Skeletal muscle tissue (tissue), 4 donors: ENCODE results near the gene OLFML1. TPM values are rescaled to one million over a fixed set of nuclear protein-coding genes. Genes with fewer than 3 reads are reported as not detected.
A peak's percentile ranks its signal among the peaks of the same experiment; 100 is the strongest.

Experiments
- H3K27ac ChIP-seq: one replicate; pipeline ENCODE4 v1.7.0; 2013; ENCODE audit warnings: mild to moderate bottlenecking, low read depth, low read length, inconsistent platforms
- H3K27me3 ChIP-seq, 3 donors: one replicate each; pipeline ENCODE4 v1.7.0; 2013; ENCODE audit warnings: low read length in 3 of 3; ENCODE audit not compliant: control insufficient read depth in 3 of 3, insufficient read depth in 3 of 3
- H3K36me3 ChIP-seq, 3 donors: one replicate each; pipeline ENCODE4 v1.7.0; 2013; ENCODE audit warnings: low read length in 3 of 3; ENCODE audit not compliant: control insufficient read depth in 3 of 3, insufficient read depth in 3 of 3
- H3K4me1 ChIP-seq, 3 donors: one replicate each; pipeline ENCODE4 v1.7.0; 2013; ENCODE audit warnings: low read length in 3 of 3, mild to moderate bottlenecking in 3 of 3; ENCODE audit not compliant: control insufficient read depth in 3 of 3, insufficient read depth in 3 of 3
- H3K4me3 ChIP-seq, 3 donors: one replicate each; pipeline ENCODE4 v1.7.0; 2013; ENCODE audit warnings: low read length in 3 of 3
- H3K9ac ChIP-seq, 3 donors: one replicate each; pipeline ENCODE4 v1.7.0; 2013; ENCODE audit warnings: low read length in 3 of 3, mild to moderate bottlenecking in 3 of 3, moderate library complexity in 2 of 3, low read depth in 1 of 3
- H3K9me3 ChIP-seq, 3 donors: one replicate each; pipeline ENCODE4 v1.7.0; 2013; ENCODE audit warnings: low read length in 3 of 3; ENCODE audit not compliant: control insufficient read depth in 3 of 3
- total RNA-seq: library from RNA; depleted of rRNA; stranded (reverse); fragments of >200 nt; gene quantifications from one replicate; pipeline ENCODE4 v1.2.3, GENCODE V29; 2014
- donor health status: Osteomylitis.

Gene OLFML1
- 29.2 TPM for total RNA-seq

DNA sequence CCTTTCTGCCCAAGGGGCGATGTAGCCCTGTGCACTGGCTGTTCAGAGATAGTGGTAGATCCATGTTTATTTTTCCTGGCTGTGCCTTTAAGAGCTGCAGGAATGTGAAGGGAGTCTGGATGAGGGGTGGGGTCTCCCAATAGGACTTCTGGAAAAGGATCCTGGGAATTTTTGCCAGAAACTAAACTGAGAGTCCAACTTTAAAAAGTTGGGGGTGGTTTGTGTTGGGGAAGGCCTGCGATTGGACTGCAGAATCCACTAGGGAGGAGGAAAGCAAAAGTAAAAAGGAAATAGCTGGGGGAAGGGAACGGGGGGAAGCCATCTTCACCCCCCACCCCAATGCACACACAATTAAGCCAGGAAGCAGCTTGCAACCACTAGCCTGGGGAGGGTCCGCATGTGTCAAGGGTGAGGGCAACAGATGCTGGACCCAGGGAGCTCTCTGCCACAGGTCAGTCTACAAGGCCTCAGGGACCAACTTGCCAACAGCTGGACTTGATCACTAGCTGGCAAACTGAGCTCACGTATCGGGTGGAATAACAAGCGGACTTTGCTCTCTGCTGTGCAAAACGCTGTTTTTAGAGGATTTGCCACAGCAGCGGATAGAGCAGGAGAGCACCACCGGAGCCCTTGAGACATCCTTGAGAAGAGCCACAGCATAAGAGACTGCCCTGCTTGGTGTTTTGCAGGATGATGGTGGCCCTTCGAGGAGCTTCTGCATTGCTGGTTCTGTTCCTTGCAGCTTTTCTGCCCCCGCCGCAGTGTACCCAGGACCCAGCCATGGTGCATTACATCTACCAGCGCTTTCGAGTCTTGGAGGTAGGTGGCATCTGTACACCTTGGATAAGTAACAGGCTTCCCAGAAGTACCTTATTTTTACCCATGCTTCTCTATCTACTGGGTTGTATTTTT is at the start of gene OLFML1:
OLFML1 (plus strand) TSS at position 321 of the 912 bp plus-strand sequence; CDS start at position 691, 370 bp downstream.
- Histone ChIP-seq H3K27me3 (no peaks in the 10 kb centered on the region), H3K27ac (no peak within 1 kb of the TSS), H3K4me1 (peaks cover 0 to 3% (median 0%) of the 10 kb centered on the region in 3 donors), H3K36me3 (peaks cover 0 to 2% (median 0%) of the 10 kb centered on the region in 3 donors), H3K9me3 (no peaks in the 10 kb centered on the region), H3K4me3 (peak within 1 kb of the TSS; percentile 55 to 78 (median 71)), H3K9ac (peak within 1 kb of the TSS in 2 of 3 donors; percentile 35 to 65)

- Histone ChIP-seq H3K9ac (no peak overlapping the region), H3K4me3 (no peak overlapping the region), H3K27ac (no peak overlapping the region), H3K9me3 (no peaks in the 10 kb centered on the region), H3K27me3 (no peaks in the 10 kb centered on the region), H3K4me1 (no peaks in the 10 kb centered on the region), H3K36me3 (peaks cover 0 to 2% (median 0%) of the 10 kb centered on the region in 3 donors)
These were observed 49.2 kb upstream of the OLFML1 start for GRCh38 chr11:7436146-7436545.

DNA sequence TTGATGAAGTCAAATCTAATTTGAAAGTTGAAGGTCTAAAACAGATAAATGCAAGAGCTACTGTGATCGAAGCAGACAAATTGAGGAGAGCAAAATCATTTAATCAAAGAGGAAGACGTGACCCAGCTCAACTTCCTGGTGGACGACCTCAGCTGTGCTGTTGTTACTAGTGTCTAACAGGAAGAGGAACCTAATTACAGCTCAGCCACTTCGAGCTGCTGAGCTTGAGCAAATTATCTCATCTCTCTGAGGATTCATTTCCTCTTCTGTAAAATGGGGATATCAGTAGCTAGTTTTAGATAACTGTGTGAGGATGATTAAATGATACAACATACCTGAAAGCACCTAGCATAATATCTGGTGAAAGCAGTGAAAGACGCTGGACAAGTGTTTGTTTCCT is 48.6 kb upstream of the OLFML1 start:
- Histone ChIP-seq H3K27ac (no peak overlapping the region), H3K9ac (no peak overlapping the region), H3K4me3 (no peak overlapping the region), H3K27me3 (no peaks in the 10 kb centered on the region), H3K9me3 (no peaks in the 10 kb centered on the region), H3K36me3 (peaks cover 0 to 2% (median 0%) of the 10 kb centered on the region in 3 donors), H3K4me1 (no peaks in the 10 kb centered on the region)

DNA sequence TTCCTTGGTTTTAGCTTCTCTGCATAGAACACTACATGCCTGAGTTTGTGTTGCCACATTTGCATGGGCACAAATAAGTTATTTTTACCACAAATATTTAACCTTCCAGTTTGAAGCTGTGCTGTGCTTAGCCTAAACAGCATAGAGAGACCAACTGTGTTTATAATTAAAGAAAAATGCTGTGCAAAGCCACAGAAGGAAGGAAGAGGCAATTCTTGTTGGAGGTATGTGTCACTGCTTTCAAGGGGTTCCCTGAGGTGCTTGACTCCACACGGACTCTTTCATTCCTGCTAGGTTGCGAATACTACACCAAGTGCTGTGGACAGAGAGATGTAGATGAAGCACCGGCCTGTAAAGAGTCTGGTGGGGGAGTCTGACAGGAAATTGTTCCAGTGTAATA is 47.6 kb upstream of the OLFML1 start:
- H3K9me3 ChIP-seq, result no peaks in the 10 kb centered on the region
- H3K4me3 ChIP-seq, result no peak overlapping the region
- H3K27ac ChIP-seq, result no peak overlapping the region
- no peaks in the 10 kb centered on the region for H3K27me3 ChIP-seq
- H3K9ac ChIP-seq, result no peak overlapping the region
- H3K4me1 ChIP-seq, result no peaks in the 10 kb centered on the region
- peaks cover 0 to 2% (median 0%) of the 10 kb centered on the region in 3 donors for H3K36me3 ChIP-seq

DNA sequence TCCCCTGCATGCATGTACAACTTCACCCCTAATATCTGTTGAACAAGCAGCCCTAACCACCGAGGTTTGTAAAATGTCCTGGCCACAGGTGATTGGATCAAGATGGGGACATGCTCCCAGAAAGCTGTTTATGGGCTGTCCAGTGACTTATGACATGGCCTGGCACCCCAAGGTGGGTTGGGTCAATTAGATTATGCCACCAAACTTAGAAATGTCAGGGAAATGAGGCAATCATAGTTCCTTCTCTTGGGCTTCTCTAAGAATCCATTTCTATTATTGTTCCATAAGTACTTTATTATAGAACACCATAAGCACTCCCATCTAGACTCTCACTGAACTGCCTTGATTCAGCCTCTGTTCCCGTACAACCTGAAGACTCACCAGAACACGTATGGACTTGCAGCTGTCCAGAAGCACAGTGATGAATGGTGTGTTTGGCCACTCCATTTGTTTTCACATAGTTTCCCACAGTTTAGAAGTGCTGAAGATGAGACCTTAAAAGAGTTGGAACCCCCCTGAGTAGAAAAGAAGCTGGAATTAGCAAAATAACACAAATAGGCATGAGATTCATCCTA is 45.5 kb upstream of the OLFML1 start:
- Histone ChIP-seq H3K4me3 (no peak overlapping the region), H3K27ac (no peak overlapping the region), H3K36me3 (peaks cover 0 to 2% (median 0%) of the 10 kb centered on the region in 3 donors), H3K4me1 (no peaks in the 10 kb centered on the region), H3K9me3 (no peaks in the 10 kb centered on the region), H3K27me3 (no peaks in the 10 kb centered on the region), H3K9ac (no peak overlapping the region)

DNA sequence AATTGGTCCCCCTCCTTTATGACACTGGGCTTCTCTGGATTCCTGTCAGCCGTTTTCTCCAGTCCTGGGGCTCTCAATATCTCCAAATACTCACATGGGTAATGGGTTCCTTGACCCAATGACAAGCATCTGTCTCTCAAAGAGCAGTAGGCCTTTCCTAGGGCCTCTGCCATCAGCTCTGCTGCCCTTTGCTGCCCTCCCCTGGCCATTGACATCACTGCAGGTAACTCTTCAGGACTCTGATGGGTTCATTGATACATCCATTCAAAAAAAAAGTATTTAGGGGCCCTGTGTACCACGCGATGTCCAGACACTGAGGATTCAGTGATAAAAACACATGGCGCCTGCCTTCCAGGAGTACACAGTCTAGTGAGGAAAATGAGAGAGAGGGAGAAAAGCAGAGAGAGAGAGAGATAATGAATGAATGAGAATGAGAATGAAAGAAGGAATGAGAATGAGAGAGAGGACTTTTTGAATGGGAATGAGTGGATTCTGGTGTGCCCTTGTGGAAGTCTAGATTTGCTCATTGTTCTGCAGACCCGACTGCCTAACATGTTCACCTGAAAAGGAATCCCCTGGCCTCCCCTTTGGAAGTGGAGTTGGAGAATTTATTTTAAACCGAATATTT is 42.6 kb upstream of the OLFML1 start:
- Histone ChIP-seq H3K27me3 (no peaks in the 10 kb centered on the region), H3K9ac (no peak overlapping the region), H3K4me3 (no peak overlapping the region), H3K27ac (no peak overlapping the region), H3K4me1 (peaks cover 0 to 3% (median 0%) of the 10 kb centered on the region in 3 donors), H3K9me3 (no peaks in the 10 kb centered on the region), H3K36me3 (peaks cover 0 to 2% (median 0%) of the 10 kb centered on the region in 3 donors)

DNA sequence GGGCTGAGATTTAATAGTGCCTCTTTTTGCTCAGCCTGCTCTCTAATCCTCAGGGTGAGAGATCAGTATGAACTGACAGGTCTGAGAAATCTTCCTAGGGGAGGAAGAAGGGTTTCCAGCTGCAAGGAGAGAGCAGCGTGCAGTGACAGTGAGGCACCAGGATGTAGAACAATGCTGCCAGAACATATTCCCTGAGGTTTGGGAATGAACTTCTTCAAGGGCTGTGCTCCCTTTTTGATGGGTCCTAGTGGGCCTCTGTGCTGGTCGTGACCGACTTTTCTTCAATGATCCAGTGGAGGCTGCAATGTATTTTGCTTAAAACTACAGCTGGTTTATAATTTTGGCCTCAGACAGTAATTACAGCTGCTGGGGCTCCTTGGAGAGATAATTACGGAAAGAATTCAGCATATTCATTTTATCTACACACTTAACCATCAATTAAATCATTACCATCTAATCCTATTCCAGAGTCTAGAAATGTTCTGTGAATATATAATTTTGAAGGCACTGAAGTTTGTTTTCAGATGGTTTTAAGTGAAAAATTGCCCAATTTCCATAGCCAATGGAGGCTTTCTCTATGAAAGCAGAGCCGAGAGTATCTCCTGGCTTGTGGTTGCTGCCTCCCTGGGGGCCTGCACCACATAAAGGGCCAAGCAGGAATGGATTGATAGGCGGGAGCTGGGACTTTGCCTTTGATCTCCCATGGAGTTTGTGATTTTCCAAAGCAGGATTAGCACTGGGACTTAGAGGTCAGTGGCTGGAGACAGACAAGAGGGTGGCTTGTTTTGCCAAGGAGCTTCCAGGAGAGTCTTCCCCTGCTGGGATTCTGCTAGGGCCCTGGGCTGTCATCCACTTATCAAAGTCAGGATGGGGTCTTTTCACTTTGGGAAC is 41.0 kb upstream of the OLFML1 start:
- no peaks in the 10 kb centered on the region for H3K9me3 ChIP-seq
- H3K4me3 ChIP-seq, result no peak overlapping the region
- H3K36me3 ChIP-seq, result peaks cover 0 to 4% (median 0%) of the 10 kb centered on the region in 3 donors
- no peak overlapping the region for H3K9ac ChIP-seq
- no peaks in the 10 kb centered on the region for H3K27me3 ChIP-seq
- H3K27ac ChIP-seq, result no peak overlapping the region
- peaks cover 0 to 3% (median 2%) of the 10 kb centered on the region in 3 donors for H3K4me1 ChIP-seq

GRCh38 chr11:7445564-7445963 is 39.7 kb upstream of the OLFML1 start:
- Histone ChIP-seq H3K27ac (no peak overlapping the region), H3K36me3 (peaks cover 0 to 4% (median 0%) of the 10 kb centered on the region in 3 donors), H3K4me3 (no peak overlapping the region), H3K27me3 (no peaks in the 10 kb centered on the region), H3K9me3 (no peaks in the 10 kb centered on the region), H3K4me1 (peaks cover 0 to 7% (median 3%) of the 10 kb centered on the region in 3 donors), H3K9ac (no peak overlapping the region)

- H3K9me3 ChIP-seq, result no peaks in the 10 kb centered on the region
- no peak overlapping the region for H3K4me3 ChIP-seq
- H3K36me3 ChIP-seq, result peaks cover 0 to 4% (median 0%) of the 10 kb centered on the region in 3 donors
- no peak overlapping the region for H3K27ac ChIP-seq
- no peak overlapping the region for H3K9ac ChIP-seq
- no peaks in the 10 kb centered on the region for H3K27me3 ChIP-seq
- H3K4me1 ChIP-seq, result peaks cover 0 to 7% (median 3%) of the 10 kb centered on the region in 3 donors
These were observed 37.1 kb upstream of the OLFML1 start for GRCh38 chr11:7448201-7448600.
